Endothelial cell of umbilical vein (primary cell): ENCODE measurements around the gene METRN. TPM values are rescaled to one million over a fixed set of nuclear protein-coding genes. Genes with fewer than 3 reads are reported as not detected.

ENCODE experiments used
- BruUV-seq: library from RNA; stranded (reverse); fragments of 400-500 nt; replicated peaks from 2 replicates; lab custom pipeline; 2021; lab: Mats Ljungman, UMichigan
- CTCF ChIA-PET: fragments of 300-600, 350-600 bp; sonication (Branson Sonifier 250); formaldehyde crosslinking; loops from one replicate; lab custom pipeline; 2021; ENCODE audit warnings: antibody characterized with exemption, inconsistent platforms; lab: Charles Lee
- POLR2A ChIA-PET: fragments of 300-600, 350-600 bp; sonication (Branson Sonifier 250); formaldehyde crosslinking; loops from one replicate; lab custom pipeline; 2021; ENCODE audit warnings: antibody characterized with exemption, inconsistent platforms; lab: Charles Lee
- DNase-seq: peaks from one replicate; pipeline ENCODE4 v3.0.0-alpha.2; 2011; ENCODE audit warnings: low read depth, low spot score
- FAIRE-seq: peaks from 2 replicates; lab custom pipeline; 2011; peaks lifted over from hg19 to GRCh38; lab: Jason Lieb, UNC
- H2AFZ ChIP-seq: 2 replicates; pipeline ENCODE4 v1.6.0; 2012; ENCODE audit warnings: low read depth, low read length, control low read depth, inconsistent platforms
- H3K27ac ChIP-seq: 2 replicates; pipeline ENCODE4 v1.5.1; 2011; ENCODE audit warnings: low read depth, mild to moderate bottlenecking, control low read depth, low read length, moderate library complexity; ENCODE audit not compliant: insufficient read depth
- H3K27me3 ChIP-seq, 2 experiments: 2 replicates each; pipeline versions ENCODE4 v1.6.0 to v1.6.1; 2011; ENCODE audit warnings: low read length in 2 of 2, mixed read lengths in 1 of 2; ENCODE audit not compliant: control insufficient read depth in 2 of 2, insufficient read depth in 2 of 2
- H3K36me3 ChIP-seq, 2 experiments: 2 replicates in 1 of 2; 3 replicates in 1 of 2; pipeline ENCODE4 v1.5.1; 2011; ENCODE audit warnings: low read length in 2 of 2, mild to moderate bottlenecking in 1 of 2, moderate library complexity in 1 of 2; ENCODE audit not compliant: control insufficient read depth in 2 of 2, insufficient read depth in 2 of 2; ENCODE audit errors: extremely low read depth in 1 of 2
- H3K4me1 ChIP-seq: 3 replicates; pipeline ENCODE4 v1.5.1; 2011; ENCODE audit warnings: mild to moderate bottlenecking, low read length; ENCODE audit not compliant: control insufficient read depth, insufficient read depth; ENCODE audit errors: extremely low read depth
- H3K4me2 ChIP-seq: 2 replicates; pipeline ENCODE4 v1.6.1; 2011; ENCODE audit warnings: low read length, control low read depth, mixed read lengths; ENCODE audit not compliant: insufficient read depth
- H3K4me3 ChIP-seq, 3 experiments: fragments of 200-600 bp in 1 of 3; sonication (generic), shearing (Covaris generic) in 1 of 3; replicated peaks in 1 of 3; 2 replicates each; pipeline ENCODE4 v1.5.1; 2011 to 2016; ENCODE audit warnings: control low read depth in 3 of 3, low read length in 3 of 3, mild to moderate bottlenecking in 2 of 3, inconsistent platforms in 1 of 3, low read depth in 1 of 3, moderate library complexity in 1 of 3; ENCODE audit not compliant: insufficient read depth in 1 of 3
- H3K79me2 ChIP-seq: 2 replicates; pipeline ENCODE4 v1.6.0; 2012; ENCODE audit warnings: low read length, inconsistent platforms; ENCODE audit not compliant: control insufficient read depth, insufficient read depth
- H3K9ac ChIP-seq: replicated peaks from 2 replicates; pipeline ENCODE3; 2011; ENCODE audit warnings: low read length, control low read depth; ENCODE audit not compliant: insufficient read depth; ENCODE audit errors: extremely low read depth
- H3K9me1 ChIP-seq: replicated peaks from 3 replicates; pipeline ENCODE4 v1.6.0; 2011; ENCODE audit warnings: mild to moderate bottlenecking, low read length; ENCODE audit not compliant: control insufficient read depth, insufficient read depth; ENCODE audit errors: extremely low read depth
- H3K9me3 ChIP-seq: replicated peaks from 2 replicates; pipeline ENCODE4 v1.5.1; 2012; ENCODE audit warnings: low read length, inconsistent platforms; ENCODE audit not compliant: control insufficient read depth, insufficient read depth
- H4K20me1 ChIP-seq: replicated peaks from 2 replicates; pipeline ENCODE3; 2011; ENCODE audit warnings: mild to moderate bottlenecking, low read length; ENCODE audit not compliant: control insufficient read depth, insufficient read depth; ENCODE audit errors: extremely low read depth
- CTCF ChIP-seq, 2 donors: IDR thresholded peaks; 1 replicate in 1 of 2; 2 replicates in 1 of 2; pipeline ENCODE4 v1.5.1; 2011; ENCODE audit warnings: low read length in 2 of 2, mild to moderate bottlenecking in 2 of 2, moderate library complexity in 2 of 2, control low read depth in 1 of 2, inconsistent platforms in 1 of 2, low read depth in 1 of 2; ENCODE audit not compliant: insufficient read depth in 1 of 2; ENCODE audit errors: extremely low read depth in 1 of 2
- EZH2 ChIP-seq: IDR thresholded peaks from 2 replicates; pipeline ENCODE4 v1.6.1; 2012; ENCODE audit warnings: borderline replicate concordance, low read depth, mild to moderate bottlenecking, moderate library complexity, low read length, inconsistent platforms; ENCODE audit not compliant: severe bottlenecking
- FOS ChIP-seq: IDR thresholded peaks from 2 replicates; pipeline ENCODE4 v1.6.1; 2011; ENCODE audit warnings: mild to moderate bottlenecking, low read length, moderate library complexity, borderline replicate concordance; ENCODE audit not compliant: insufficient read depth
- GATA2 ChIP-seq: IDR thresholded peaks from 2 replicates; pipeline ENCODE4 v1.7.0; 2011; ENCODE audit warnings: low read depth, mild to moderate bottlenecking, moderate library complexity, mixed read lengths, low read length; ENCODE audit not compliant: insufficient read length, insufficient read depth
- JUN ChIP-seq: IDR thresholded peaks from 2 replicates; pipeline ENCODE4 v1.6.1; 2011; ENCODE audit warnings: borderline replicate concordance, low read depth; ENCODE audit not compliant: insufficient read length, insufficient read depth
- MAX ChIP-seq: IDR thresholded peaks from 2 replicates; pipeline ENCODE4 v1.6.1; 2011; ENCODE audit not compliant: insufficient read depth, insufficient read length
- MYC ChIP-seq: IDR thresholded peaks from one replicate; pipeline ENCODE4 v1.6.1; 2011; ENCODE audit warnings: mild to moderate bottlenecking, low read depth, low read length
- POLR2A ChIP-seq: IDR thresholded peaks from 2 replicates; pipeline ENCODE4 v1.6.1; 2012; ENCODE audit warnings: low read depth, mild to moderate bottlenecking, control low read depth, low read length
- POLR2AphosphoS5 ChIP-seq: IDR thresholded peaks from 2 replicates; pipeline ENCODE4 v1.6.1; 2012; ENCODE audit warnings: low read depth, mild to moderate bottlenecking, control low read depth, low read length, moderate library complexity; ENCODE audit not compliant: insufficient read depth
- dilution Hi-C: fragments of 300-500 bp; cut with MboI; formaldehyde crosslinking; loops from one replicate; pipeline ENCODE4 v1.15.0; 2019; ENCODE audit warnings: low sequenced_read_pairs; ENCODE audit not compliant: extremely low pct_ligation_motif_present
- intact Hi-C: fragments of 100-400 bp; cut with micrococcal nuclease; formaldehyde crosslinking; loops from one replicate; pipeline ENCODE4 v1.10.0; 2022
- polyA plus RNA-seq, 4 experiments: library from polyadenylated mRNA; depleted of rRNA in 3 of 4; stranded (reverse) in 3 of 4; unstranded in 1 of 4; fragments of >200 nt; gene quantifications; 2 replicates each; pipeline versions ENCODE4 v1.2.1 to v1.2.3, GENCODE V29; 2011 to 2012; ENCODE audit warnings: missing spikeins in 1 of 4
- total RNA-seq: library from RNA; stranded (reverse); gene quantifications from 2 replicates; pipeline ENCODE4 v1.2.3, GENCODE V29; 2021

The METRN gene
- total and polyA plus RNA-seq, 2 donors (not counting 3 experiments of a cell fraction or from before 2014, with no cell fraction given): 10.0 to 16.1 TPM

GRCh38 chr16:695355-696089 is 19.4 kb upstream of the METRN start:
- H3K4me2 ChIP-seq: no peak overlapping the region
- H3K9me3 ChIP-seq: no peaks in the 10 kb centered on the region
- no peak overlapping the region for H3K4me3 ChIP-seq
- dilution Hi-C loops (no loop called here), intact Hi-C loops (no loop called here)
- no peaks in the 10 kb centered on the region for H3K79me2 ChIP-seq
- no peak overlapping the region for H3K27ac ChIP-seq
- ChIA-PET CTCF (interaction anchor here (0.9 kb wide), 1 partner anchor 8 kb away, joined by 3 read pairs; no protein-coding TSS in a partner anchor), POLR2A (no interaction called here)
- peaks cover 32 to 39% of the 10 kb centered on the region in 2 experiments for H3K27me3 ChIP-seq
- TF ChIP-seq EZH2: peak; percentile 84
- no peak for TF ChIP-seq JUN
- TF ChIP-seq FOS: no peak
- no peaks in the 10 kb centered on the region for H3K9me1 ChIP-seq
- DNase-seq (no peak), FAIRE-seq (no peak)
- BruUV-seq: no TSS peak
- no peak overlapping the region for H2AFZ ChIP-seq
- no peaks in the 10 kb centered on the region for H4K20me1 ChIP-seq
- H3K9ac ChIP-seq: no peak overlapping the region
- H3K36me3 ChIP-seq: no peaks in the 10 kb centered on the region
- no peaks in the 10 kb centered on the region for H3K4me1 ChIP-seq

- Histone ChIP-seq H3K4me3 (no peak overlapping the region), H3K4me1 (no peaks in the 10 kb centered on the region), H3K27ac (no peak overlapping the region), H3K4me2 (no peak overlapping the region), H3K9me1 (no peaks in the 10 kb centered on the region), H3K79me2 (no peaks in the 10 kb centered on the region), H3K36me3 (no peaks in the 10 kb centered on the region), H4K20me1 (no peaks in the 10 kb centered on the region), H2AFZ (no peak overlapping the region), H3K9ac (no peak overlapping the region), H3K27me3 (peaks cover 36 to 38% of the 10 kb centered on the region in 2 experiments), H3K9me3 (no peaks in the 10 kb centered on the region)
- dilution Hi-C loops (no loop called here), intact Hi-C loops (no loop called here)
- DNase-seq: no peak
- BruUV-seq: no TSS peak
- TF ChIP-seq JUN (no peak), MYC (no peak), POLR2AphosphoS5 (no peak), POLR2A (no peak), CTCF (IDR thresholded peaks at IDR 0.05; ENCODE audit: extremely low read depth in 1 of 2, insufficient read depth in 1 of 2, low read depth in 1 of 2, low read length in 2 of 2) (no peak), GATA2 (no peak), EZH2 (no peak), FOS (no peak), MAX (no peak)
- FAIRE-seq: no peak
- ChIA-PET POLR2A (no interaction called here), CTCF (no interaction called here)
These were observed 15.8 kb upstream of the METRN start for GRCh38 chr16:698911-699671.
